ENCODE measurements around the gene ZSCAN2.

DNA sequence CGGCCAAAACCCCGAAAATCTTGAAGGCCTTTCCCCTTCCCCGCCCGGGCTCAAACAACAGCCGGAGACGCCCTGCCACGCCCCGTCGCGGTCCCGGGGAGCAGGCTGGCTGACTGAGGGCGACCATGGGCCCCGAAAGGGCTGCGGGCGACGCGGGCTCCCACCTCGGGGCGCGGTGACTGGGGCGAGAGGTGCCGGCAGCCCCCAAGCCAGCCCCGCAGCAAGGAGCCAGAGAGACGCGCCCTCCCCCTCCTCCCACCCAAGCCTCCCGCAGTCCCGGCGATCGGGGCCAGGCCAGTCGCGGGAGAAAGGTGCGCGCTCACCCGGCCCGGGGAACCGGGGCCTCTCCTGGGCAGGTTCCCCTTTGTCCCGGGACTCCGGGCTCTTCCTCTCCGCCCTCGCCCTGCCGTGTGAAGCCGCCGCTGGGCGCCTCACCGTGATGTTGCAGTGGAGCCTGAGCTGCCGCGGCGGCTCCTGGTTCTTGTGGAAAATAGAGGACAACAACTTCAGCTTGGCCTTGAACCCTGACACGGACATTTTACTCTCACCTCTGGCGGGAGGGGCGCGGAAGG lies 30.6 kb upstream of the ZSCAN2 start:
- TF ChIP-seq, protein P1, sequence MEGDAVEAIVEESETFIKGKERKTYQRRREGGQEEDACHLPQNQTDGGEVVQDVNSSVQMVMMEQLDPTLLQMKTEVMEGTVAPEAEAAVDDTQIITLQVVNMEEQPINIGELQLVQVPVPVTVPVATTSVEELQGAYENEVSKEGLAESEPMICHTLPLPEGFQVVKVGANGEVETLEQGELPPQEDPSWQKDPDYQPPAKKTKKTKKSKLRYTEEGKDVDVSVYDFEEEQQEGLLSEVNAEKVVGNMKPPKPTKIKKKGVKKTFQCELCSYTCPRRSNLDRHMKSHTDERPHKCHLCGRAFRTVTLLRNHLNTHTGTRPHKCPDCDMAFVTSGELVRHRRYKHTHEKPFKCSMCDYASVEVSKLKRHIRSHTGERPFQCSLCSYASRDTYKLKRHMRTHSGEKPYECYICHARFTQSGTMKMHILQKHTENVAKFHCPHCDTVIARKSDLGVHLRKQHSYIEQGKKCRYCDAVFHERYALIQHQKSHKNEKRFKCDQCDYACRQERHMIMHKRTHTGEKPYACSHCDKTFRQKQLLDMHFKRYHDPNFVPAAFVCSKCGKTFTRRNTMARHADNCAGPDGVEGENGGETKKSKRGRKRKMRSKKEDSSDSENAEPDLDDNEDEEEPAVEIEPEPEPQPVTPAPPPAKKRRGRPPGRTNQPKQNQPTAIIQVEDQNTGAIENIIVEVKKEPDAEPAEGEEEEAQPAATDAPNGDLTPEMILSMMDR (IDR thresholded peaks at IDR 0.05 in 8 of 11, conservative IDR thresholded peaks at IDR 0.05 in 3 of 11): no peak
- no peak for TF ChIP-seq POLR2A (IDR thresholded peaks at IDR 0.05)
